Inferior parietal cortex (tissue), 1 donor: Measurements from ENCODE around the gene PRAME.

Experiments
- DNase-seq: peaks from one replicate; pipeline ENCODE4 v3.0.0-alpha.2; 2016; ENCODE audit errors: extremely low spot score

Gene PRAME

DNA sequence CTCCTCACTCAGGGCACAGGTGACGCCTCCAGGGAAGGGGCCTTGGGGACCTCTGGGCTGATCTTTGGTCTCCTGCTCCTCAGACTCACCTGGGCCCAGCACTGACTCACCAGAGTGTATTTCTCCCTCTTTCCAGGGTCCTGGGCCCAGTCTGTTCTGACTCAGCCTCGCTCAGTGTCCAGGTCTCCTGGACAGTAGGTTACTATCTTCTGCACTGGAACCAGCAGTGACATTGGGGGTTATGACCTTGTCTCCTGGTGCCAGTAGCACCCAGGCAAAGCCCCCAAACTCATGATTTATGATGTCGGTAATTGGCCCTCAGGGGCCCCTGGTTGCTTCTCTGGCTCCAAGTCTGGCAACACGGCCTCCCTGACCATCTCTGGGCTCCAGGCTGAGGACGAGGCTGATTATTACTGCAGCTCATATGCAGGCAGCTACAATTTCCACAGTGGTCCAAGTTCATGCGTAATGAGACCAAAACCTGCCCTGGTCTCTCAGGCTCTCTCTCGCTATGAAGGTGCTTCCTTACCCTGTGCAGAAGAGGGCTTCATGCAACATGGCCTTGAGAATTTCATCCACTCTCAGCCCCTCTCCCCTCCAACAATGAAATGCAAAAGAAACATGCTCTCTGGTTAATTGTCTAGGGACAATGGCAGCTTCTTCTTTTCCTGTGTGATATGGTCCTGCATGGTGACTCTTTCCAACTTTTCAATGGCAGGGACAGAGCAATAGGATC, 21.0 kb upstream of the PRAME start:
- no peak for DNase-seq

DNA sequence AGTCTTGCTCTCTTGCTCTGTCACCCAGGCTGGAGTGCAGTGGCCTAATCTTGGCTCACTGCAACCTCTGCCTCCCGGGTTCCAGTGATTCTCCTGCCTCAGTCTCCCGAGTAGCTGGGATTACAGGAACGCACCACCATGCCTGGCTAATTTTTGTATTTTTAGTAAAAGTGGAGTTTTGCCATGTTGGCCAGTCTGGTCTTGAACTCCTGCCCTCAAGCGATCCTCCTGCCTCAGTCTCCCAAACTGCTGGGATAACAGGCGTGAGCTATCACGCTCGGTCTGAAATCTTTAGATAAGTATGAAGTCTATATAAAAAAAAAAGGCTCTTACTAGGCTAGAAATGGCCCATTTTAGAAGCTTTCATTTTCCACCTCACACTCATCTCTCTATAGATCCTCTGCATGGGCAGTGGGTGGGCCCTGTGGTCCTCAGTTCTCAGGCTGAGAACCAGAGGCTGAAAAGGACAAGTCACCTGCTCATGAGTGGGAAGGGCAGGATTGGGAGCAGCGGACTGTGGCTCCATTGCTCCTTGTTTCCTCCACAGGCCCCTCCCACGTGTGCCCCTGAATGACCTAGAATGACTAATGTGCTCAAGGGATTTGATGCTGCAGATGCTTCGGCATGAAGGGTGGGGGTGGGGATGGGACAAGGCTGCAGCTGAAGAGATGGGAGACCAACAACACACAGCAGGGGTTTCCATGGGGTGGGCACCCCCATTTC, 19.8 kb upstream of the PRAME start:
- DNase-seq, result no peak

DNA sequence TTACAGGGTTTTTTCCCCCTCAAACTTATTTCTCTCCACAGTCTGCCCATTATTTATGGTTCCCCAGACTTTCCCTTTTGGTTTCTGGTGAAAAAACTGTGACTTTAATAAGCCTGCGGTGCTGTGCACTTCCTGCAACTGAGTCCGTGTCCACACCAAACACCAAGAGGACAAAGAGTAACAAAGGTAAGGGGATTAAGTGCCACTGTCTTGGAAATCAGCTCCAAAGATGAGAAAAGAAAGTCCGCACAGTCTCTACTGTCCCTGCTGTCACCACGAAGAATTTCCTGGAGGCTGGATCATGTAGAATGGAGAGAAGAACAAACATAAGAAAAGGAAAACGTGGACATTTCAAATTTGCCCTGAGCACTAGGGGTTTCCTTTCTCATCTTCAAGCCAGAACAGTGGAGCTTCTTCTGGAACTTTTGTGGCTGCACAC, 17.9 kb upstream of the PRAME start:
- DNase-seq, result no peak

DNA sequence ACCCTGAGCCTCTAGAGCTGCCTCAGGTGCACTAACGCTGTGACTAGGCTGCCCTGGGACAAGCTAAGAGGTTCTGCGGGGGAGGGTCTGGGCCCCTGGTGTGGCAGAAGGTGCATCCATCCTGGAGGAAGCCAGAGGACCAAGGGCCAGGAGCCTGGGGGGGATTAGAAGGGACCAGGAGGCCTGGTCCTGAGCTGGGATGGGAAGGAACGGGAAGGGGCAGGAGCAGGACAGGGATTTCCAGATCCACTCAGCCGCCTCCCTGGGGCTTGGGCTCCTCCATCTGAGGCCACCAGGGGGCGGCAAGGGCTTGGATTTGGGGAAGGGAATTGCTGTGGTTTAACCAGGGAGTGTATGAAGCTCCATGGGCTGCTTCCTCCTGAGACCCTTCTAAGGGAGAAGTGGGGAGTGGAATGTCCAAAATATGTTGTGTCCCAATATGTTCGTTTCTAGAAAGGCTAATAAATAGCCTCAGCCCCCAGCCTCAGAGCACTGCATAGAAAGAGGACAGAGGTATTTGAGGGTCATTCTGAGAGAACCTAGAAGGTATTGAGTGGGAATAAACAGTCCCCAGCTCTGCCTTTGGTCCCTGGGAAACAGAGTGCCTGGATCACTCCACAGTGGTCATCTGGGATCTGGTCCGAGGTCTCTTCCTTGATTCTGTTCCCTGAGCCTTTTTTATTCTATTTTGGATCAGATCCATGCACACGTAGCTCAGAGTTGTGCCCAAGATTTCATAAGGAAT, 17.4 kb upstream of the PRAME start:
- DNase-seq, result peak; percentile 63

DNA sequence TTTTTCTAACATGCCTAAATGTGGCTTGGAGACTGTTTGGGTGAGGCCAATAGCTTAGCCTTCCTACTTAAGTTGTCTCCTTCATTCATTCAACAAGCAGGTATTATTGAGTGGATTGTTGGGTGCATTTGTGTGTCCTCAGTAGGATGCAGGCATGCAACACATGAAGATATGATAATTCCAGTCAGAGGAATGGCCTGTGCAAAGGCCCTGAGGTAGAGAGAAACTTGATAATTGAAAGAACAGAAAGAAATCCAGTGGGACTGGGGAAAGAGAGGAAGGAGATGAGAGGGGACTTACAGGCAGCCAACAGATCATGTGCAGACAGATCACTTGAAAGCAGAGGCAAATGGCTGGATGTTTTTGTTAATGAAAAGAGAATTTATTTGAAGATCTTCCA, 15.3 kb upstream of the PRAME start:
- no peak for DNase-seq

DNA sequence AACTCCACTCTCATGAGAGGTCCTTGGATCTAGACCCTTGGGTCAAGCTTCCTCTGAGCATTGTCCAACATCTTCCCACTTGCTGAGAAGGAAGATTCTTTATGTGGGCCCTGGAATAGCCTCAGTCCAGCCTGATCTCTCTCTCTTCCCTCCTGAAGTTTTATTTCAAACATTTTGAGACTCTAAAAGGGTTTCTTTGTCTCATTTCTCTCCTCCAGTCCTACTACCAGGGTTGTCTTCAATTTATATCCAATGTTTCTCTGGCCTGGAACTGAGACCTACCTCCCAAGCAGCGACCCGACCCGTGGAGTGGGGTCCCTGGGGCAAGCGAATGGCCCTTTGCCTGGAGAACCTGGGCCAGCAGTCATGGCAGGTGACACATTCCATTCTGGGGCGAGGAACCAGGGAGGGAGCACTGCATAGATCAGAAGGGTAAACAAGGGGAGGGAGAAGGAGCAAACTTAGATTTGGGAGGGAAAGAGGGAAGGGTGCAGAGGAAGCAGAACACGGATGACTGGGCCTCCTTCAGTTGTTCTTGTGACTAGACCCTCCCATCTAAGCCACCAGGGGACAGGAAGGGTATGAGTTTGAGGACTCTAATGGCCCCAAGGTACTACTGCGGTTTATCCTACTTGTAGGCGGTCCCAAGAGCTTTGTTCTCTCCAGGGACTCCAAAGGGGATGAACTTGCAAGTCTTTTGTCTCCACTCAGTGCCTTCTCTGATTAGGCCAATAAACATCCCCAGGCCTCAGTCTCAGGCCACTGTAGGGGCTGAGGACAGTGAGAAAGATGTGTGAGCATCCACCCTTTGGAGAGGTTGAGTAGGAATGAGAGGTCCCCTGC, 14.2 kb upstream of the PRAME start:
- no peak for DNase-seq

DNA sequence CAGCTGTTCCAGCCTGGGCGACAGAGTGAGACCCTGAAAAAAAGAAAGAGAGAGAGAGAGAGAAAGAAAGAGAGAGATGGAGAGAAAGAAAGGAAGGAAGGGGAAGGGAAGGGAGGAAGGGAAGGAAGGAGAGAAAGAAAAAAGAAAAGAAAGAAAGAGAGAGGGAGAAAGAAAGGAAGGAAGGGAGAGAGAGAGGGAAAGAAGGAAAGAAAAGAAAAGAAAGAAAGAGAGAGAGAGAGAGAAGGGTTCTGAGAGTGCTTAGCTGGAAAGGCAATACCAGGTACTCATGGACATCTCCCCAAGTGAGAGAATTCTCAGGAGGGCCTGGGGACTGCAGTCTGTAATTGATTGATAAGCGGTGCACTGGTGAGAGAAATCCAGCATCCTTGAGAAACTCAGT, 12.8 kb upstream of the PRAME start:
- DNase-seq, result no peak

DNA sequence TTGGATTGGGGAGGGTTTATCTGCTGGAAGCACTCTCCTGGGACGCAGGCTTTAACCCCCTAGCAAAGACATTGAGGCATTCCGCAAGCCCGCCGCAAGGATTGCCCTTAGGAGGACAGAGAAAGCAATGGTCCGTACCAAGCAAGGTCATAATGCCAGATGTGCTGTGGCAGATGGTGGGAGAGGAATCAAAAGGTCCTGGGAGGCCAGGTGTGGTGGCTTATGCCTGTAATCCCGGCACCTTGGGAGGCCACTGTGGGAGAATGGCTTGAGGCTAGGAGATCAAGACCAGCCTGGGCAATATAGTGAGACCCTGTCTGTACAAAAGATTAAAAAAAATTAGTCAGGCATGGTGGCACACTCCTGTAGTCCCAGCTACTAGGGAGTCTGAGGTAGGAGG, 12.4 kb upstream of the PRAME start:
- no peak for DNase-seq

DNA sequence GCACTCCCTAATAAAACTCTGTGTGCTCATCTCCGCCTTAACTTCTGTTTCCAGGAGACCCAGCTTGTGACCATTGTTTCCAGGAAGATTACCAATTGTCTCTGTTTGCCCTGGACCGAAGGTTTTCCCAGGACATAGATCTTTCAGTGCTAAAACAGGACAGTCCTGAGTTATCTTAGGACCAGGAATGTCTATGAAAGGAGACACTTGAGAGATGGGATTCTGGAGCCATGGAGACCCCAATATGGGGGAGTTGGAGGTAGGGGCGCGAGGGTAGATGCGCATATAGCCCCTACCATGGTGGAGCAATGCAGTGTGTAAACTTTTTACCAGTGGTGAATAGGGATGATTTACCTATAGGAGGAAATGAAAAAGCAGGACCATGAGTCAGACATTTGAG, 10.2 kb upstream of the PRAME start:
- no peak for DNase-seq

DNA sequence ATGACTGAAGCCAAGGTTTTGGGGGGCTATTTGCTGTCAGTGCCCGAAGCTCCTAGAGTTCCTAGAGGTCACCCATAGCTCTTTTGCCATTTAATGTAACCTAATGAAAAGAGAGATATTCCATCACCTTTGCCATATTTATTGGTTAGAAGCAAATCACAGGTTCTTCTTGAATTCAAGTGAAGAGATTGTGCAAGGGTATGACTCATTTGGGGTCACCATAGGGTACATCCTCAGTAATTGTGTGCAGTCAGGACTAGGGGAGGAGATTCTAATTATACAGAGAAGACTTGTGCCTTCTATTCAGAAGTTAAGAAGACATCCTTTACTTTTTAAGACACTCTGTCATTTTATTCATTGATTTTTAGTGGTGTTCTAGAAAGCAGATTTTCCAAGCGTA, 6.9 kb upstream of the PRAME start:
- DNase-seq, result no peak

DNA sequence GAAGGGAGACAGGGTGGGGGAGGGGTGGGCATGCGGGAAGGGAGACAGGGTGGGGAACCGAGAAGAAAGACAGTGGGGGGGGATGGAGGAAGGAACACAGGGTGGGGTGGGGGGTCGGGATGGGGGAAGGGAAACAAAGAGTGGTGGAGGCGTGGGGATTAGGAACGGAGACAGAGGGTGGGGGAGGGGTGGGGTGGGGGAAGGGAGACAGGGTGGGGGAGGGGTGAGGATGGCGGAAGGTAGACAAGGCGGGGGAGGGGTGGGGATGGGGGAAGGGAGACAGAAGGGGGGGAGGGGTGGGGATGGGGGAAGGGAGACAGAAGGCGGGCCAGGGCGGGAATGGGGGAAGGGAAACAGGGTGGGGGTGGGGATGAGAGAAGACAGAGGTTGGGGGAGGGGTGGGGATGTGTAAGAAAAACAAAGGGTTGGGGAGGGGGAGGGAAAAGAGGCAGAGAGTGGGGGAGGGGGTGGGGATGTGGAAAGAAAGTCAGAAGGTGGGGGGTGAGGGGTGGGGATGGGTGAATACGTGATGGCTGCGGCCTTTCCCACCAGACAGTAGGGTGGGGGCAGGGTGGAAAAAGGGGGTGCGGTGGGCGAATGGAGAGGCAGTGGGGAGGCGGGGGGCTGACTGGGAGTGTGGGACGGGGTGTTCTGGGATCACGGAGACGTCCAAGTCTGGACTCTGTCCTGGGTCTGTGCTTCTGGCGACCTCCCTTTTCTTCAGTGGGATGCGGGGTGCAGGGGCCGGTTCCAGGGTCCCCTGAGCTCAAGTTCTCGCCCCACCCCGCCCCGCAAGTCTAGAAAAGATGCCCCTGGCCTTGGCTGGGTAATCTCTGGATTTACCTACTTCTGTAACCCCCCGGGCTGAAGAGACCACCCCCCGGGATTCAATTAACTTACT, 744 bp downstream of the PRAME start:
- no peak for DNase-seq

DNA sequence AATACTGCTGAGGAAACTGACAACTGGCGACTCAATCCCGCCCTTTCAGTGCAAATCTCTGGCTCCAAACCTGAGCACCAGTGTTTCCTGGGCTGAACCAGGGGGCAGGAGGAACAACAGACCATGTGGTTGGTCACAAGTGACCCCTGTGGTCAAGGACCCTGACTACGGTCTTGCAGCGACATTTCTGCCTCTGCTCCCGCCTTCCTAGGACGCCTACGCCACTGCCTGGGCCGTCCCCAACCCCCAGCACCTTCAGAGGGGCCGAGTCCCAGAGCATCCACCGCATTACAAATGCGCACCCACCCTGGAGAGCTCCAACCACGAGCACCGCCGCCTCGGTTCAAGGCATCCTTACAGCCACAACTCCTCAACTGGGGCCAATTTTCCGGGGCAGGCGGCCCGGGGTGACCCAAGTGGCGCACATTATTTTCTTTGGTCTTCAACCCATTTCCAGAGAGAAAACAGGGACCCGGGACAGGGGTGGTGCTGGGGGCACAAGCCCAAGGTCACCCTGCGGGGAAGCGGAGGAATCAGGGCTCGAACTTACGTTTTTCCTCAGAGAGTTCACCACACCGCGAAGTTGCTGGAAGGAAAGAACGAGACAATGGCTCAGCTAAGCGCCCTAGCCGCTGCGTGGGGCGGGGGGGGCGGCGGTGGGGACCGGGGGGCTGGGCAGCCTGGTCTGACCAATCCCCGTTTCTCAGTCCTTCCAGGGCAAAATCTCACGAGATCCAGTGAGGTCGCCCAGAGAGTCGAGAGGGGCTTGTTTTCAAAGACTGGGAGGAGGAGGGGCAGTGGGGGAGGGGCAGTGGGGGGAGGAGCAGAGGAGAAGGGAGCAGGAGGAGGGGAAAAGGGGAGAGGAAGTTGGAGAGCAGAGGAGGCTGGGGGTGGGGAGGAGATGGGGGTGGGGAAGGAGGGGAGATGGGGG, 1.8 kb downstream of the PRAME start:
- peak; percentile 77 for DNase-seq

DNA sequence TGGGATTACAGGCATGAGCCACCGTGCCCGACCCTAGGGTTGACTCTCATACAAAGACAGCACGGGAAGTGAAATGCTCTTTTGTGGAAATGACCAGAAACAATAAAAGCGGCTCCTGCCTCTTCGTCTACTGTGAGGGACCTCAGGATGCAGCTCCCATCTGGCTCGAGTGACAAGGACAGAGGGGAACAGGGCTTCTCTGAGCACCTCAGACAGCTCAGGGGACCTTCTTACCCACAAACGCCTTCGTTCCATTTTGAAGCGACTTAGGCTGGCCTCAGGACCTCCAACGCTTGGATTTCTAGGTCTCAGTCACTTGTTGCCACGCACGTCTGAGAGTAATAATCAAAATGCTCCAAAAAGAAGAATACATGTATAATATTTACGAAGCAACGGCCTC, 2.5 kb downstream of the PRAME start:
- DNase-seq, result no peak

DNA sequence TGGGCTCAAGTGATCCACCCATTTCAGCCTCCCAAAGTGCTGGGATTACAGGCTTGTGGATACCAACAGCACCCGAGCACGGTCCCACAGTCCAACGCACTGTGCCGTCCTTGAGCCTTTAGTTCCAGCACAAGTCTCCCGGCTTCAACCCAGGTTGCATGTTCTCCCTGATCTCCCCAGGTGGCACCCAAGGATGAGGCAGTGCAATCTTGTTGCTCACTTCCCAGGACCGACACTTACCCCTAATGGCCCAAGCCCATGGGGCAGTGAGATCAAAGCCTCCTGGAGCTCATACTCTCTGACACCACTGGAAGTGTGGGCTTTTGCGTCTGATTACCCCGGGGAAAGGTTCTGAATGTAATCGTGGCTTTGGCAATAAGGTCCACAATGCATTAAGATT, 3.5 kb downstream of the PRAME start:
- no peak for DNase-seq

DNA sequence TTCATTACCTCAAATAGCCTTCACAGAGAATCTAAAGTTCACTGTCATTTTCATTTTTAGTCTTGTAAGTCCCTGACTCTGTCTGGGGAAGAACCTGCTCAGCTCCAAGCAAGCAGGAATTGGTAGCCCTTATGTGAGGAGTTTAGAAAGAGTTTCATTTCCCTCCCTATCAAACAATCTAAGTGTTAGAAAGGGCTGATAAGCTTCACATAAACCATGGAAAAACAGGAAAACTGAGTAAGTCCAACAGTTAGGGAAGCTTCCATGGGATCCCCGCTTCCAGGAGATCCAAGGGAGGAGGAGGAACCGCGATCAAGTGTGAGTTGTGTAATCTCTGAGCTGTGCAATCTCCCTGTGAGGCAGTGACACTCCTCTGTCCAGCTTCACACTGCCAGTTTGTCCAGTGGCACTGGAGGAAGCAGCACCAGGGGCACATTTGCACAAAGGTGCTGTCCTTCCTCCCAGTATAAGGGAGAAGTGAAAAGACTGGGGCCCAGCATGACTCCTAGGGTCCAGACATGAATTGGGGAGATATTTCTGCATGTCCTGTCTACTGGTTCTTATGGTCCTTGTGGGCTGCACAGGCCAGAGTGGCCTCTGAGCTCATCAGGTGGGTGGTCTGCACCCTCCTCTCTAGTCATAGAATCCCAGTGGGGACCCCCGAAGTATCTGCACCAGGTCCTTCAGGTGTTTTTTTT, 4.3 kb downstream of the PRAME start:
- no peak for DNase-seq

DNA sequence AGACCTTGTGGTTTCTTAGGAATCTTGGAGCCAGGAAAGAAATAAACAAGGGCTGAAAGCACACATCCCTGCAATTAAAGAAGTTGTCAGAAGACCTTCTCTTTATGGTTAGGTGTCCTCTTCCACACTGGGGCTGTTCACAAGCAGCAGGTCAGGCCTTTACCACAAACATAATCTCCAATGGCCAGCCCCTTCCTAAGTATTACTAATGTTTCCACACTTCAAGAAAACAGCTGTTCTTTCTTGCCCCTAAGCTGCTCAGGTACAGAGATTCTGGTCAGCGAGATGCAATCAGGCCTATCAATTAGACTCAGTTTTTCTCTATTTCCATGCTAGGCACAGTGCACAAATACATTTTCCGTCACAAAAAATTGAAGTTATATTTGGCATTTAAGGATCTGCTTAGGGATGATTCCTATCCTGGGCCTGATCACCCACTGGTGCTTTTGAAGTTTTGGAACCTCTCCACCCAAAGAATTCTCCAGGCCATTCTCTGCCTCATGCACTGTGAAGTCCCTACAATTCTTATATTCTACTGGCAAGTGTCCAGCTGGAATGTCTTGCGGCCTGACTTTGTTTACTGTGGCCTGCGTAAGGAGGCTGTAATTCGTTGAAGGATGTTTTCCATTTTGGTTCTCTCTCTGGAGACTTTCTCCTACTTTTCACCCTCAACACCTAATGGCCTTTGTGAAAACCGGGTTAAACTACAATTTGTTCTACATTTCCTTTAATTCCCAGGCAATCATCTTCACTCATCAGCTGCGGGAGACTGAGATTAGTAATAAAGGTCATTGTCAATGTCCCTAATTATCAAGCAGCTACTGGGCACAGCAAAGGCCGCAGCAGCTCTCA, 5.1 kb downstream of the PRAME start:
- DNase-seq, result no peak

DNA sequence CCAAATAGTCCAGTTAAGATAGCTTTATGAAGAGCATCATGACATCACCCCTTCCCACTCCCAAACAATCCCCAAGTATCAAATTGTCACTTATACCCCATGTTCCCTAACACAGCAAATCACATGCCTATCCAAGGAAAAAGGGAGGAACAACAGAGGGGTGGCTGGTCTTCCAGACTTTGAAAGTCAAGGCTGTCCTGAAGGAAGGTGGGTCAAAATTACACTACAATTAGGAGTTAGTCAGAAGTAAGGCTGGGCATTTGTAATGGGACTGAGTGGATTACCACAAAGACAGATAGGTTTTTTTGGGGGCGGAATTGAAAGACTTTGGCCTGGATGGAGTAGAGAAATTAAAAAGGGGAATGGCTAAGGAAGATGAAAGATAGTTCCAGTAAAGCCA, 5.9 kb downstream of the PRAME start:
- no peak for DNase-seq

DNA sequence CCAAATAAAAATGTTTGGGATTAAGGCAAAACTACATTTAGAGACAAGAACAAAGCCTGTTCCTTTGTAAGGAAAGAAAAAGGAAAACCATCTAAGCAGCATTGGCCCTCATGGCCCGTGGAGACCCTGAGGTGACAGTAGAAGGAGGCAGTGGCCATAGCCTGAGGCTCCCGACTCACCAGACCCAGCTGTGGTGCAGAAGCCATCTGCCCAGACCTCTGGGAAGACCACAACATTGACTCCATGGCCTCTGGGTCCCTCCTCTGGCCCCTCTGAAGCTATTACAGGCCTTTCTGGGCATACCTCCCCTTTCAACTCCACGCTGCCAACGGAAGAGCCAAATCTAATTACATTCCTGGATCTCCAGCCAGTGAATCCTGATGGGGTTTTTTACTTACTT, 6.4 kb downstream of the PRAME start:
- DNase-seq, result no peak
